ENCODE data around the gene ZIC1. TPM values are rescaled to one million over a fixed set of nuclear protein-coding genes. Genes with fewer than 3 reads are reported as not detected.
A peak's percentile ranks its signal among the peaks of the same experiment; 100 is the strongest.

ZIC1 gene
- total and polyA plus RNA-seq, 9 of the 15 experiments (the other 6 are each of a cell fraction or from before 2014, with no cell fraction given) = 0.21 to 0.42 TPM; not detected in 7

DNA sequence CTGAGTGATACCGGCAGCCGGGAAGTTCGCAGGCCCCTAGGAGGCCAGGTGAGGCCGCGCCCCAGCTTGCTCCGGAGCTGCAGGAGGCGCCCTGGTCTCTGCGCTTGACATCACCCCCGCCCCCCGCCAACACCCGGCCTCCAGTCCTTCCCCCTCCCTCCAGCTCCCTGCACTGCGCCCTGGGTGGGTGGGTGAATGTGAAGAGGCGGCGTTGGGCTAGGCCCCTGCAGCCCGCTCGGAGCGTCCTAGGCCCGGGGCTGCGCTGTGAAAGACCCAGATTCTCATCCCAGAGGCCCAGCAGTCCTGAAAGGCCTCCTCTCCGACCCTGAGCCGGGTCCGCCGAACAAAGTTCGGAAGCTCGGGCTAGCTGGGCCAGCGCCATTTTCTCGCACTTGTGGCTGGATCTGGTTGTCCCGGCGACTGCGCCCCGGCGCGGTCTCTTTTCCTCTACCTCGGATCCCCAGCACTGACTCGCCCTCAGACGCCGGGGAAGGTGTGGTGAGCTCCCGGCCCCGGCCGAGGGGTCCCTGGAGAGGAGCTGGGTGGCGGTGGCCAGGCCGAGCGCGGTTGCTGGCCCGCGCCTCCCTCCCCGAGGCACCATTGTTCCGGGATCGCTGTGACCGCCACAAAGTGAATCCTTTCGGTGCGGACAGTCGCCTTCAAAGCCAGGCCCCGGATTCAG lies 15.8 kb upstream of the ZIC1 start (continued):
- no peak for TF ChIP-seq PKNOX1 (IDR thresholded peaks at IDR 0.05)
- peak; percentile 12; the same call in 1 of the 2 replicates for TF ChIP-seq TFAP4 (CRISPR knock-in tag; IDR thresholded peaks at IDR 0.05; ENCODE audit: borderline replicate concordance)
- no peak for TF ChIP-seq ZNF79 (CRISPR knock-in tag; IDR thresholded peaks at IDR 0.05; ENCODE audit: low read depth)
- 0 out of 2 replicates have a peak, but pooled peaks have one; percentile 15 for TF ChIP-seq POLR2G (IDR thresholded peaks at IDR 0.05; ENCODE audit: low read depth, low read length)

GRCh38 chr3:147393943-147394883 lies 15.0 kb upstream of the ZIC1 start:
- ATAC-seq (no peak), DNase-seq (ENCODE audit: extremely low read depth in 1 of 4, low spot score in 3 of 4) (no peak), FAIRE-seq (no peak)
- no peak overlapping the region for H2AFZ ChIP-seq (ENCODE audit: low read depth, low read length)
- H3K4me1 ChIP-seq (replicated peaks in 1 of 2; ENCODE audit: control insufficient read depth in 2 of 2, insufficient read depth in 2 of 2, low read length in 2 of 2) = peaks cover 0 to 25% of the 10 kb centered on the region in 2 experiments; a peak in 2 of 5 replicates
- ChIA-PET CTCF (ENCODE audit: low intra/inter-chr PET ratio) (no interaction called here), POLR2A (no interaction called here)
- H3K27ac ChIP-seq (ENCODE audit: extremely low read depth, low read depth, low read length) = no peak overlapping the region
- no peak for TF ChIP-seq CHD2 (IDR thresholded peaks at IDR 0.05; ENCODE audit: low read depth, low read length)
- no peak for TF ChIP-seq FOXP4 (CRISPR knock-in tag; IDR thresholded peaks at IDR 0.05; ENCODE audit: borderline replicate concordance)
- H3K4me2 ChIP-seq (ENCODE audit: insufficient read depth, low read length) = 0 out of 2 replicates have a peak overlapping the region, but pooled peaks have one; percentile 4
- in situ Hi-C loops (cut with MboI) (loop anchor here (25.0 kb wide), 1 partner anchor 1543 kb away; no protein-coding TSS in a partner anchor), intact Hi-C loops (cut with micrococcal nuclease) (no loop called here)
- H3K27me3 ChIP-seq (ENCODE audit: control insufficient read depth in 2 of 2, insufficient read depth in 2 of 2, low read length in 2 of 2) = peaks cover 7 to 61% of the 10 kb centered on the region in 2 experiments; a peak in 4 of 5 replicates
- no TSS peak for BruUV-seq (replicated peaks)
- no peaks in the 10 kb centered on the region for H3K9me3 ChIP-seq (replicated peaks; ENCODE audit: control insufficient read depth, insufficient read depth, low read depth, low read length)
- no peak overlapping the region for H3K9ac ChIP-seq (ENCODE audit: insufficient read depth in 1 of 2, low read depth in 2 of 2, low read length in 2 of 2)
- no peaks in the 10 kb centered on the region for H3K9me1 ChIP-seq (ENCODE audit: control insufficient read depth, insufficient read depth, low read length)
- no peaks in the 10 kb centered on the region for H4K20me1 ChIP-seq (replicated peaks; ENCODE audit: control insufficient read depth, insufficient read depth, low read length)
- no peak overlapping the region for H3K4me3 ChIP-seq
- no peaks in the 10 kb centered on the region for H3K36me3 ChIP-seq (ENCODE audit: control insufficient read depth, insufficient read depth, low read length)
- no peaks in the 10 kb centered on the region for H3K79me2 ChIP-seq (ENCODE audit: control insufficient read depth, insufficient read depth, low read length)
- WGBS (ENCODE audit: insufficient coverage, low coverage, missing lambda C conversion rate) = 3% methylated on average over 26 of the region's 31 CpGs
